ENCODE results near the gene BTNL9. TPM values are rescaled to one million over a fixed set of nuclear protein-coding genes. Genes with fewer than 3 reads are reported as not detected.

The BTNL9 gene
- total RNA-seq, 1 experiment from 2014 or later, result 5.0 TPM

- Mint-ChIP-seq H3K4me3 (ENCODE audit: low read depth, unreplicated experiment) (no peak overlapping the region), H3K27ac (ENCODE audit: unreplicated experiment) (no peak overlapping the region), H3K9me3 (ENCODE audit: low read depth, unreplicated experiment) (peaks cover 5% of the 10 kb centered on the region), H3K27me3 (ENCODE audit: unreplicated experiment) (peaks cover 13% of the 10 kb centered on the region), H3K4me1 (ENCODE audit: low read depth, unreplicated experiment) (no peaks in the 10 kb centered on the region), H3K36me3 (ENCODE audit: insufficient read depth, unreplicated experiment) (no peaks in the 10 kb centered on the region)
- intact Hi-C loops (cut with micrococcal nuclease; ENCODE audit: unreplicated experiment), result no loop called here
- no peak for DNase-seq
- CTCF ChIA-PET, result no interaction called here
- no TSS peak for BruUV-seq (replicated peaks)
- no peak for TF ChIP-seq CTCF (IDR thresholded peaks at IDR 0.05; ENCODE audit: unreplicated experiment)
These were observed 20.9 kb downstream of the BTNL9 start for GRCh38 chr5:181060924-181061323.

- H3K4me3 Mint-ChIP-seq (ENCODE audit: low read depth, unreplicated experiment), result no peak overlapping the region
- no peak overlapping the region for H3K27ac Mint-ChIP-seq (ENCODE audit: unreplicated experiment)
- no peaks in the 10 kb centered on the region for H3K36me3 Mint-ChIP-seq (ENCODE audit: insufficient read depth, unreplicated experiment)
- H3K9me3 Mint-ChIP-seq (ENCODE audit: low read depth, unreplicated experiment), result peaks cover 5% of the 10 kb centered on the region
- peaks cover 13% of the 10 kb centered on the region for H3K27me3 Mint-ChIP-seq (ENCODE audit: unreplicated experiment)
- BruUV-seq (replicated peaks), result no TSS peak
- CTCF ChIA-PET, result no interaction called here
- intact Hi-C loops (cut with micrococcal nuclease; ENCODE audit: unreplicated experiment), result no loop called here
- DNase-seq, result no peak
- H3K4me1 Mint-ChIP-seq (ENCODE audit: low read depth, unreplicated experiment), result no peaks in the 10 kb centered on the region
- TF ChIP-seq CTCF (IDR thresholded peaks at IDR 0.05; ENCODE audit: unreplicated experiment), result no peak
These were observed 21.6 kb downstream of the BTNL9 start for GRCh38 chr5:181061645-181062044.

- CTCF ChIA-PET, result no interaction called here
- intact Hi-C loops (cut with micrococcal nuclease; ENCODE audit: unreplicated experiment), result no loop called here
- H3K27me3 Mint-ChIP-seq (ENCODE audit: unreplicated experiment), result peaks cover 14% of the 10 kb centered on the region
- no peak for TF ChIP-seq CTCF (IDR thresholded peaks at IDR 0.05; ENCODE audit: unreplicated experiment)
- H3K36me3 Mint-ChIP-seq (ENCODE audit: insufficient read depth, unreplicated experiment), result no peaks in the 10 kb centered on the region
- BruUV-seq (replicated peaks), result no TSS peak
- no peak overlapping the region for H3K27ac Mint-ChIP-seq (ENCODE audit: unreplicated experiment)
- DNase-seq, result no peak
- H3K4me1 Mint-ChIP-seq (ENCODE audit: low read depth, unreplicated experiment), result no peaks in the 10 kb centered on the region
- H3K4me3 Mint-ChIP-seq (ENCODE audit: low read depth, unreplicated experiment), result no peak overlapping the region
- H3K9me3 Mint-ChIP-seq (ENCODE audit: low read depth, unreplicated experiment), result peaks cover 5% of the 10 kb centered on the region
These were observed 22.6 kb downstream of the BTNL9 start for GRCh38 chr5:181062631-181063030.

- DNase-seq, result no peak
- Mint-ChIP-seq H3K4me1 (ENCODE audit: low read depth, unreplicated experiment) (no peaks in the 10 kb centered on the region), H3K9me3 (ENCODE audit: low read depth, unreplicated experiment) (peaks cover 5% of the 10 kb centered on the region), H3K4me3 (ENCODE audit: low read depth, unreplicated experiment) (no peak overlapping the region), H3K27me3 (ENCODE audit: unreplicated experiment) (peaks cover 14% of the 10 kb centered on the region), H3K36me3 (ENCODE audit: insufficient read depth, unreplicated experiment) (no peaks in the 10 kb centered on the region), H3K27ac (ENCODE audit: unreplicated experiment) (no peak overlapping the region)
- BruUV-seq (replicated peaks), result no TSS peak
- intact Hi-C loops (cut with micrococcal nuclease; ENCODE audit: unreplicated experiment), result no loop called here
- CTCF ChIA-PET, result no interaction called here
- no peak for TF ChIP-seq CTCF (IDR thresholded peaks at IDR 0.05; ENCODE audit: unreplicated experiment)
These were observed 23.4 kb downstream of the BTNL9 start for GRCh38 chr5:181063514-181063913.

GRCh38 chr5:181064987-181065386, 24.9 kb downstream of the BTNL9 start:
- Mint-ChIP-seq H3K4me1 (ENCODE audit: low read depth, unreplicated experiment) (no peaks in the 10 kb centered on the region), H3K27me3 (ENCODE audit: unreplicated experiment) (peaks cover 26% of the 10 kb centered on the region), H3K27ac (ENCODE audit: unreplicated experiment) (no peak overlapping the region), H3K9me3 (ENCODE audit: low read depth, unreplicated experiment) (peaks cover 5% of the 10 kb centered on the region), H3K4me3 (ENCODE audit: low read depth, unreplicated experiment) (no peak overlapping the region), H3K36me3 (ENCODE audit: insufficient read depth, unreplicated experiment) (no peaks in the 10 kb centered on the region)
- CTCF ChIA-PET, result no interaction called here
- no peak for DNase-seq
- no TSS peak for BruUV-seq (replicated peaks)
- no peak for TF ChIP-seq CTCF (IDR thresholded peaks at IDR 0.05; ENCODE audit: unreplicated experiment)
- intact Hi-C loops (cut with micrococcal nuclease; ENCODE audit: unreplicated experiment), result no loop called here

Data from Calu3 (cell line).